NCI-H1105 (cell line): ENCODE results near the gene RAB40C.

Experiments
- DNase-seq: peaks from one replicate; lab custom pipeline; 2025; lab: John Stamatoyannopoulos, UW

Gene RAB40C

GRCh38 chr16:589658-590187 is at the start of gene RAB40C:
TSS of gene RAB40C (plus strand) at chr16:590066. CDS start at chr16:590292, 226 bp downstream.
- DNase-seq, result peak; percentile 85

DNA sequence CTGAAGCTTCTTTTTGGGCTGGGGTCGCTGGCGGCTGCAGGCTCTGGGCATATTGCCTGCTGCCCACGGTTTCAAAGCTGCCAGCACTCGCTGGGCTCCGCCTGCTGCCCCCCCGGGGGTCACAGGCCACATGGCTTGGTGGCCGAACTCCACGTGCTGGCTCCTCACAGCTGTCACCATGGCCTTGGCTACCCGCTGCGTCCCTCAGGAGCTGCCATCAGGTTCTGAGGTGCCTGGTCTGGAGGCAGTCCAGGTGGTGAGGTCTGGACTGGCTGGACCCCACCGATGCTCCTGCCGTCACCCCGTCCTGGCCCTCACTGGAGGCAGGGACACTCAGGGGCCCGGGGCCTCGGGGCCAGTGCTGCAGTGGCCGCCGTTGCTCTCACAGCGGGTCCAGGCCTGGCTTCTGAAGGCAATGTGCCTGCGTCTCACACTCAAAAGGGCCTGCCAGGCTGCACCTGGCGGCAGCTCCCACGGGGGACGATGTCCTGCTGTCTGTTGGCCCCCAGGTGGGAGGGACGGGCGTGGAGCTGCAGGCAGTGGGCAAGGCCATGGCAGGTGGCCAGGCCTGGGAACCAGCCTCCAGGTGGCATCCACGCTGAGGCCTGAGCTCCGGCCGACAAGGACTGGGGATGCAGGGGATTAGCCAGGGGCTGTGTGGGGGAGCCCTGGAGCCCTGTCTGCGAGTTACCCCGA is 49.1 kb upstream of the RAB40C start:
- no peak for DNase-seq

DNA sequence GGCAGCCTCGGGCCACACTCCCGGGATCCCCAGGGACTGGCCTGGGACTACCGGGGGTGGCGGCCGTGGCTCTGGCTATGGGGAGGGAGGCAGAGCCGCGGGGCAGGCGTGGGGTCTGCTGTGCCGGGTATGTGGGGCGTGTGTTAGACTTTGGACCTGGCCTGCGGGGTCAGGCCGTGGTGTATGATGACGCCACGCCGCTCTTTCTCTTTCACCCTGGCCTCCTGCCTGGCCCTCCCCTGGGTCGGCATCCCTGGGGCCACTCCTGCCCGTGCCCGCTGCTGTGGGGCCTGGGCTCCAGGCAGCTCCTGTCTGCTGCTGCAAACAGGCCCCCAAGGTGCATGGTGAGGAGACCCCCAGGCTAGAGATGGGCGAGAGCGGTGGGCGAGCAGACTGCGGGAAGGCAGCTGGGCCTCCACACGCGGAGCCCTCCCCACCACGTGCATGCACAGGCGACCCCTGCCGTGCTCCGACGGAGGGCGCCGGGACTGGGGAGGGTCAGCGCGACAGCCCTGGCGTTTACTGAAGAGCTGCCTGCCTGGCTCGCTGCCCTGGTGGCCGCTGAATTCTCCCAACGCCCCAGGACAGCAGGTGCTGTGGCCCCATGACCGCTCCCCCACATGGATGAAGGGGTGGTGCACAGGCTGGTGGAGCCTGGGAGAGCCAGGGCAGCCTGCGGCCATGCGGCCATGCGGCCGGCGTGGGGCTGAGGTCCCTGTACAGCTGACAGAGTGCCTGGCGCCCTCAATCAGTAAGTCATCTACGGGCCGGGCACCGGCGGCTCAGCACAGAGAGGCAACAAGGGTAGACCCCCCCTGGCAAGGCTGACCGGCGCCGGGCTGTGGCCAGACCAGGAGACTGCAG is 46.3 kb upstream of the RAB40C start:
- no peak for DNase-seq

- no peak for DNase-seq
Measured at GRCh38 chr16:544517-544916, 45.3 kb upstream of the RAB40C start.

- no peak for DNase-seq
Measured at GRCh38 chr16:546909-547770, 42.7 kb upstream of the RAB40C start.

GRCh38 chr16:548586-548985 is 41.3 kb upstream of the RAB40C start:
- DNase-seq, result no peak

DNA sequence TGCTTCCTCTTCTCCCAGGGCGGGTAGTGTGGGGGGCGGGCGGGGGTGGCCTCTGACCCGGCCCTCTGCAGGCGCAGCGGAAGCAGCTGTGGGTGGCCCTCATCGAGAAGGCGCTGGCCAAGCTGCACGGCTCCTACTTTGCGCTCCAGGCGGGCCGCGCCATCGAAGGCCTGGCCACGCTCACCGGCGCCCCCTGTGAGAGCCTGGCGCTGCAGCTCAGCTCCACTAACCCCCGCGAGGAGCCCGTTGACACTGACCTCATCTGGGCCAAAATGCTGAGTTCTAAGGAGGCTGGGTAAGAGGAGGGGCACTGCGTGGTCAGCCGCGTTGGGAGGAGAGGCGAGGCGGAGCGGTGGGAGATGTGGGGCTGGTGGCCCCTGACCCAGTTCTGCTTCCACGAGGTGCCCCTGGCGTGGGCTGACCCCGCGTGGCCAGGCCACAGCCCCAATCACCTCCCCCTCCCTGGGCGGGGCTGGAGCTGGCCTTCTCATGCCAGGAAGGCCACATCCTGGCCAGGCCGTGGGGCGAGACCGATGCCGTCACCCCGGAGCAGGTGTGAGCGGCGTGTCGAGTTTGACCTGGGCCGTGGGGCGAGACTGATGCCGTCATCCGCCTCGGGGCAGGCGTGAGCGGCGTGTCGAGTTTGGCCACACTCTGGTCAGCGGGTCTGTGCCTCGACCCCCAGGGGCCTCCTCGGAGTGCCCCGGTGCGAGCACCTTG is 40.2 kb upstream of the RAB40C start:
- DNase-seq, result no peak

DNA sequence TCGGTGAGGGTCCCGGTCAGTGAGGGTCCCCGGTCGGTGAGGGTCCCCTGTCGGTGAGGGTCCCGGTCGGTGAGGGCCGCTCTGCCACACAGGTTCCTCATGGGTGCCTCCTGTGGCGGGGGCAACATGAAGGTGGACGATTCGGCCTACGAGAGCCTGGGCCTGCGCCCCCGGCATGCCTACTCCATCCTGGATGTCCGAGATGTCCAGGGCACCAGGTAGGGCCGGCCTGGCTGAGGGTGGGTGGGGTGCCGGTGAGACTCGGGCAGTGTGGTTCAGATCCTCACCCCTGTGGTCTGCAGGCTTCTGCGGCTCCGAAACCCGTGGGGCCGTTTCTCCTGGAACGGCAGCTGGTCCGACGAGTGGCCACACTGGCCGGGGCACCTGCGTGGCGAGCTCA is 38.7 kb upstream of the RAB40C start:
- DNase-seq, result no peak

DNA sequence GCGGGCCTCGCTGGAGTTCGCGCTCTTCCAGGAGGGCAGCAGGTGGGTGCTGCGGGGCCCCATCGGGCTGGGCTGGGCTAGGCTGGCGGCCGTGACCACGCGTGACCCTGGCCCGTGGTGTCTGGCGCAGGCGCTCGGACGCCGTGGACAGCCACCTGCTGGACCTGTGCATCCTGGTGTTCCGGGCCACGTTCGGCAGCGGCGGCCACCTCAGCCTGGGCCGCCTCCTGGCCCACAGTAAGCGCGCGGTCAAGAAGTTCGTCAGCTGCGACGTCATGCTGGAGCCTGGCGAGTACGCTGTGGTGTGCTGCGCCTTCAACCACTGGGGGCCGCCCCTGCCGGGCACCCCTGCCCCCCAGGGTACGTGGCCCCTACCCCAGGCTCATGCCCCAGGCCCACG is 37.7 kb upstream of the RAB40C start:
- DNase-seq, result no peak

DNA sequence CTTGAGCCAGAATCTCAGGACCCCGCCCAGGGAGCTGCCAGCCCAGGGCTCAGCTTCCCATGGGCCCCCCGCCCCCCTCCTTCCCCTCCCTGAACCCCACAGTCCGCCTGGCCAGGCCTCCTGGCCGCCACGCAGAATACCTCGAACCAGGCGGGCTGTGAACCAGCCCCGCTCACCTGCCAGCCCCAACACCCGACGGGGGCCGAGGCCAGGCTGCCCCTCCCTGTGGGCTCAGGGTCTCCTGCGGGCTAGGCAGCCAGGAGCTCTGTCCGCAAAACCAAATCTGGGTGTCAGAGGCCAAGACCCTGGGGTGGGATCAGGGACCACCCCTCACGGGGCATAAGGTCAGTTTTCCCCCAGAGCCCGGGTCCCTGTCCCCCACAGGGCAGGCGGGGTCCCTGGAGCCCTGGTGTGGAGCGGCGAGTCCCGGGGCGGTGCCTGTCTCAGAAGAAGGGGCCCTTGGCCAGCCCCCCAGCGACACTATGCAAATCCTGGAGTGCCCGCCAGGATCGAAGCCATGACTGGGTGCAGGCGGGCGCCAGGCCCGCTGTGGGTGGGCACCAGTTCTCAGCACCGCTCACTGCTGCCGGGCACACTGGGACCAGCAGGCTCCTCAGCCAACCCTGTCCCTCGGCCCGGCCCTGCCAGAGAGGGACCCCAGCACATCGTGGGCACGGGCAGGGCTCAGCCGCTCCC is 36.1 kb upstream of the RAB40C start:
- DNase-seq, result no peak

DNA sequence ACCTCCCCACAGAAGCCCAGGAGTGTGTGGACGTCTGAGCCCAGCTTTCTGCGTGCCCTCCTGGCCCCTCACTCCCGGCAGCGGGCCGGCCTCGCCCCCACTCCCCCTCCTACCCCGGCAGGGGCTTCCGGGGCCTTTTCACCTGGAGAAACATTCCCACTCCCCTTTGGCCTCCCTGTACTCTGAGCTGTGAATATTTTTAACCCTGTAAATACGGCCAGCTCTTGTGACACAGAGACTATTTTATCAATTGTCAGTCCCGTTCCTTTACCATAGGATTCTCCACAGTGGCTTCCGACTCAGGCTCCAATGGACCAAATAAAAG is 35.6 kb upstream of the RAB40C start:
- DNase-seq, result no peak

DNA sequence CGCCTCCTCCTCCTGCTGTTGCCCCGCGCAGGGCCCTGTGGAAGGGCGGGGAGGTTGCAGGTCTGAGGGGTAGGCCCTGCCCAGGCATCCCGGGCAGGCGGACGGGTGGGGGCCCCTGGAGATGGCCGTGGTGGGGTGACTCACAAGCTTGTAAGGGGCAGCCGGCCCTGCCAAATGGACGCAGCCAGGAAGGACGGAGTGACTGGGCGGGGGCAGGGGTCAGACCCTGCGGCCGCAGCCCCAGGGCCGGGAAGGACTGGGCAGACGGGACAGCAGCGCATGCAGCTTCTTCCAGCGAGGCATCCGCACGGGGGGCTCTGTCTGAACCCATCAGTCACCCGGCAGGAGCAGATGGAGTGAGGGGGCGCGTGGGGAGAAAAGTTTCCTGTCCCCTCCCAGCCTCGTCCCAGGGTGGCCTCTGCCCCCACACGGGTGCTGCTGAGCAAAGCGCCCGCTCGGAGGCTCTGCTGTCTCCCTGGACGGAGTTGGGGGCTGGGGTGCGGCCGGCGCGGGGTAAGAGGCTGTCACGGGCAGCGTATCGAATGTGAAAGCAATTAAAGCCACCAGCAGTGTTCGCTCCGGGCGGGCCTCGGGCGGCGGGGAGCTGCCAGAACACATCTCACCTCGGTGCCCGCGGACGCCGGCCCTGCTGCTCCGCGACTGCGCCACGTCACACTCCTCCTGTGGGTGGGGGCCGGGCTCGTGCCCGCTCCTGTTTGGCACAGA is 35.1 kb upstream of the RAB40C start:
- DNase-seq, result no peak

GRCh38 chr16:555528-556473 is 34.1 kb upstream of the RAB40C start:
- DNase-seq, result no peak

DNA sequence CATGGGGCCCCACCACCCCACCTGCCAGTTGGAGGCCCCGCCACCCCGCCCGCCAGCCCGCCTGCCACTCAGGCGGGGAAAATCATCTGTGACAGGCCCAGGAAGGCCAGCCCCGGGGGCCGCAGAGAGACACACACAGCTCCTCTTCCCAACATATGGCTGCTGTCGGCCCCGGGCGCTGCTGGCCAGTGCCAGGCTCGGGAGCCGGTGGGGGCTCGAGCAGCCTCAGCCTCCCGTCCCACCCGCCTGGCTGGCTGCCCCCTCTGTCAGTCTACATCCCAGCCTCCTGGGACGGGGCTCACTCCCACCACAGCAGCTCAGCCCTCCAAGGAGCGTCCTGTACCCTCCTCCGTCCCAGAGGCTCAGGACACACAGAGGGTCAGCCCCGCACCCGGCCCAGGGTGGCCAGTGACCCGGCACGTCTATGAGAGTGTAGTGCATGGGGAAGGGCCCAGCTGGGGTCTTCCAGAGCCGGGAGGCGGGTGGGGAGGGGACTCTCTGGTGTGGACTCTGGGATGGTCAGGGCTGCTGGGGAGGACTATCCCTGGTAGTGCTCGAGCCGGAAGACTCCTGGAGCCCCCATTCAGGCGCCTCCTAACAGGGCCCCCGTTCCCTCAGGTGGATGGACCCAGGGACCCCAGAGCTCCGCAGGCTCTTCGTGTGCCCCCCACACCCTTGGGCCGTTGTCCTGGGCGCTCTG is 33.2 kb upstream of the RAB40C start:
- DNase-seq, result no peak

DNA sequence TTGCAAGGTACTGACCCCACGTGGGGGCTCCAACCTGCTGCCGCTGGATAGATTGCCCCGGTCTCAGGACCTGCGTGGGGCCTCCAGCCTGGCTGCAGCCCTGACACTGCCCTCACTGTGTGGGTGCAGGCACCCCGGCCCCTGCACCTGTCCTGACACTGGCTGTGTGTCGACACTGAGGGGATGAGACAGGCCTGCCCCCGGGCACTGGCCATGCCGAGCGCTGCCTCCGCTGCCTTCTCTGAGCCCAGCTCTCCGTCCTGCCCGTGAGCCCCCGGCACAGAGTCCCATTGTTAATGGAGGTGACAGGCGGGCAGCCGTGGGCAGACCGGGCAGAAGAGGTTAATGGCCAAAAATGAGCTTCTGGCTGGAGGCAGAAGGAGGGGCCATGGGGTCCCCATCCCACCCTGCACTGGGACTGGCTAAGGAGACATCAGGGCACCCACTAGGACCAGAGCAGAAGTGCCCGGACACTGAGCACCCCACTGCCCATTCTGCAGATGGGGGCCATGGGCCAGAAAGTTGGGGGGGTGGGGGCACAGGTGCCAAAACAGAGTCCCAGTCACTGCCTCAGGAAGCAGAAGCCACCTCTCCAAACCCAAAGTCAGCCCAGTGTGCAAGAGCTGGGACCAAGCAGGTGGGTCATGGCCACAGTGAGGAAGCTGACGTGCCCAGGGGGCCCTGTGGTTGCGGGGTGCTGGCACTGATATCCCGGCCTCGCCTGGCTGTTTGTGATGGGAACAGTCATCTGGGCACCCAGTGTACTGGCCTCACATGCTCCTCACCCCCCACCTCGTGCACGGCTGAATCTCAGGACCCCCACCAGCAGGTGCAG is 32.2 kb upstream of the RAB40C start:
- DNase-seq, result no peak

- no peak for DNase-seq
Measured at GRCh38 chr16:558298-559020, 31.4 kb upstream of the RAB40C start.

- no peak for DNase-seq
Measured at GRCh38 chr16:559021-559380, 30.9 kb upstream of the RAB40C start.
